ENCODE results near the gene TMEM243.
A peak's percentile ranks its signal among the peaks of the same experiment; 100 is the strongest.
"Not testable (repeated sequence)": the region's sequence is repeated elsewhere in the genome, so short reads cannot be mapped to it uniquely, and the experiment has no call there.

Gene TMEM243, protein sequence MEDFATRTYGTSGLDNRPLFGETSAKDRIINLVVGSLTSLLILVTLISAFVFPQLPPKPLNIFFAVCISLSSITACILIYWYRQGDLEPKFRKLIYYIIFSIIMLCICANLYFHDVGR

DNA sequence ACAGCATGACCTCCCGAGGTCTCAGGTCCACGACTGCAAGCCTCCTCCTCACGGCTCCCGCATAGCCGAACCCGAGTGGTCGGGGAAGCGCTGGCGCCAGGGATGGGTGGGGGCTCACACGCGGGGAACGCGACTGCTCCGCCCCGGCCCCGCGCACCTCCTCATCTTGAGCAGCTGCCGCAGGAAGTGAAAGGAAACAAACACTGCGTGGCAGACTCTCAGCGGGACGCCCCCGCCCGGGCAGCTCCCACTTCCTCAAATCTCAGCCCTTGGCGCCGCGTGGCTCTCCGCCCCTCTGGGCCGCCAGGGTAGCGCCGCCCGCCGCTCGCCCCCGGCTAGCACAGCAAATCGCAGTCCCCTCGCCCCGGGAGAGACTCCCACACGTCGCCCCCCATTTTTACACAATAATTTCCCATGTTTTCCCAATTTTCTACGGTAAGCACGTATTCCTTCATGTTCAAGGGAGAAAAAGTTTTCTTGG lies at the start of gene TMEM243:
TMEM243 (minus strand) TSS at position 188 of the 481 bp plus-strand sequence. CDS start 229 bp downstream, outside the sequence.
- DNase-seq = peak; percentile 88

DNA sequence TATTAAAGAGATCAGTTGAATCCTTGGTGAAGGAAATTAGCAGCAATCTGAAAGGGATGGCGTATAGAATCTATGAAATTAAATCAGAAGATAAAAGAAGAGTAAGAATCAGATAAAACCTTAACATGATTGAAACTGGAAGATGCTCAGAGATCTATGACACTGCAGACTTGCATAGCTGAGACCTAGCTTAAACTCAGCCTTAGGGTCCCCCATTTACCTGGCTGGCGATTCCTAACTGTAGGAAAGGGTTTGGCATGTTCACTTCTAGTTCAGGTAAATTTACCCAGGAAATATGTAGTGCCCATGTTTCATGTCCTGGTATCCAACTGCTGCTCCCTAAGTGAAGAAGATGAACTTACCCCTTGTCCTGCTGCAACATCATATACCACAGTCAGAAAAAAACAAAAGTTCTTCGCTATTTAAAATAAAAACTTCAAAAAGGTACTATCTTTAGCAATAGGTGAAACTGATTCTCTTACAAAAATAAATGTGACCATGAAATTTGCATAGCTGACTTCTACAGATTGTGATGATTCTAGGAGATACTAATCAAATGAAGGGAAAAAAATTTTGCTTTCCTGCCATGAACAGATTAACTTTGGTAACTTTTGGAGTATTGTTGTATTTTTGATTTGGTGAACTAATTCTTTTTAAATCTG lies 47.8 kb upstream of the TMEM243 start:
- no peak for DNase-seq

- DNase-seq = no peak
Measured at GRCh38 chr7:87263537-87263936, 44.0 kb upstream of the TMEM243 start.

GRCh38 chr7:87253589-87254087 lies 34.1 kb upstream of the TMEM243 start:
- no peak for DNase-seq

DNA sequence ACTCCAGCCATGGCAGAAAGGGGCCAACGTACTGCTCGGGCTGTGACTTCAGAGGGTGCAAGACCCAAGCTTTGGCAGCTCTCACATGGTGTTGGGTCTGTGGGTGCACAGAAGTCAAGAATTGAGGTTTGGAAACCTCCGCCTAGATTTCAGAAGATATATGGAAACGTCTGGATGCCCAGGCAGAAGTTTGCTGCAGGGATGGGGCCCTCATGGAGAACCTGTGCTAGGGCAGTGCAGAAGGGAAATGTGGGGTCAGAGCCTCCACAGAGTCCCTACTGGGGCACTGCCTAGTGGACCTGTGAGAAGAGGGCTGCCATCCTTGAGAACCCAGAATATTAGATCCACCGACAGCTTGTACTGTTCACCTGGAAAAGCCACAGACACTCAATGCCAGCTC lies 26.1 kb upstream of the TMEM243 start:
- not testable (repeated sequence) for DNase-seq

GRCh38 chr7:87238464-87239051 lies 19.0 kb upstream of the TMEM243 start:
- not testable (repeated sequence) for DNase-seq

DNA sequence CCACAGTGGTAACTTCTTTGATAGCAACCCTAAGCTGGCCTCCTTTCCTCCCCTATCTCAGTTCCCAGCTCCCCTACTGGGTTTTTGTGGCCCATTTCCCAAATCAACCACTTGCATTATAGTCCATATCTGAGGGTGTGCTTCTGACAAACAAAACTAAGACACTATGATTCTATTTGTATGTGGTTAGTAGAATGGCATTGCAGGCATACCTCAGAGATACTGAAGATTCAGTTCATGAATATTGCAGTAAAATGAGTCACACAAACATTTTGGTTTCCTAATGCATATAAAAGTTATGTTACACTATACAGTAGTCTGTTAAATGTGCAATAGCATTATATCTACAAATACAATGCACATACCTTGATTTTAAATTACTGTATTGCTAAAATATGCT lies 15.4 kb upstream of the TMEM243 start:
- DNase-seq = no peak

DNA sequence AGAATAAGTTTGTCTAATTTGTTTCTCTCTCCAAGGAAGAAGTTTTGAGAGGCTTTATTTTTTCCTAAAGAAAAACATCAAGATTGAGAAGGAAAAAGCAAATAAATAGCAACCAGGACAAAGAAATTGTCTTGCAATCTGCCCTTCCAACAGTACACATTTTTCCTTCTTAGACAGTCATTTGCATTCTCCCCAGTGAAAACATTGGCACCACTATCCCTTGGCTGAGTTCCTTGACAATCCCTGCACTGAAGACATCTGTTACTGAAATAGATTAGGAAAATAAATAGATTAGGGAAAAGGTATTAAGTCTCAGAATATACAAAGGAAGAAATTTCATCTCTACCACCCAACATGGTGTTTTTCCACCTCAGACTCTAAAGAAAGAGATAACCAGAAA lies 12.2 kb upstream of the TMEM243 start:
- no peak for DNase-seq

GRCh38 chr7:87231258-87231657 lies 11.7 kb upstream of the TMEM243 start:
- no peak for DNase-seq

DNA sequence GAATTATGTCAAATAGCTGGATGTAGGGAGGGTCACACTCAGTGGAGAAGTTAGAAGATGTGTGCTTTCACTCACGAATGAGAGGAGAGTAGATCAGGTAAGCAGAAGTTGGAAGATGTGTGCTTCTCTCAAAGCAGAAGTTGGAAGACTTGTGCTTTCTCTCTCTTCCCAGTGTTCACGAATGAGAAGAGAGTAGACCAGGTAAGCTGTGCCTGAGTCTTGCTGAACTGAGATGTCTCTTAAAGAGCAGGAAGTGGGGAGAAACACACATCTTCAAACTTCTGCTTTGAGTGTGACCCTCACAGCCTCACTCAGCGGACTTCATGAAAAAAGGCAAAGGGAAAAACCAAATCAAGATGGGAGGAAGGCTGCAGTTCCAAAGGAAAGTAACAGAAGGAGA lies 7.0 kb upstream of the TMEM243 start:
- DNase-seq = no peak

DNA sequence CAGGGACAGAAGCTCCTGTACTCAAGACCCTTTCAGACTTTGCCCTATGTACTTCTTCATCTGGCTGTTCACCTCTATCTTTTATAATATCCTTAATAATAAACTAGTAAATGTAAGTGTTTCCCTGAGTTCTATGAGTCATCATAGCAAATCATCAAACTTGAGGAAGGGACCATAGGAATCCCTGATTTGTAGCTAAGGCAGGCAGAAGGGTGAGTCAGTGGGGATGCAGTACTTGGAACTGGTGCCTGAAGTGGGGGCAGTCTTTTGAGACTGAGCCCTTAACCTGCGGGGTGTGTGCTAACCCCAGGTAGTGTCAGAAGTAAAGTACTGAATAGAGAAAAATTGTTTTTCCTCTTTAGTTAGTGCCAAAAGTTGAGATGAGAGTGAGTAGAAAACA lies 6.2 kb upstream of the TMEM243 start:
- no peak for DNase-seq

GRCh38 chr7:87223666-87224065 lies 4.1 kb upstream of the TMEM243 start:
- peak; percentile 56 for DNase-seq

- no peak for DNase-seq
Measured at GRCh38 chr7:87220734-87221215, 1.2 kb upstream of the TMEM243 start.

DNA sequence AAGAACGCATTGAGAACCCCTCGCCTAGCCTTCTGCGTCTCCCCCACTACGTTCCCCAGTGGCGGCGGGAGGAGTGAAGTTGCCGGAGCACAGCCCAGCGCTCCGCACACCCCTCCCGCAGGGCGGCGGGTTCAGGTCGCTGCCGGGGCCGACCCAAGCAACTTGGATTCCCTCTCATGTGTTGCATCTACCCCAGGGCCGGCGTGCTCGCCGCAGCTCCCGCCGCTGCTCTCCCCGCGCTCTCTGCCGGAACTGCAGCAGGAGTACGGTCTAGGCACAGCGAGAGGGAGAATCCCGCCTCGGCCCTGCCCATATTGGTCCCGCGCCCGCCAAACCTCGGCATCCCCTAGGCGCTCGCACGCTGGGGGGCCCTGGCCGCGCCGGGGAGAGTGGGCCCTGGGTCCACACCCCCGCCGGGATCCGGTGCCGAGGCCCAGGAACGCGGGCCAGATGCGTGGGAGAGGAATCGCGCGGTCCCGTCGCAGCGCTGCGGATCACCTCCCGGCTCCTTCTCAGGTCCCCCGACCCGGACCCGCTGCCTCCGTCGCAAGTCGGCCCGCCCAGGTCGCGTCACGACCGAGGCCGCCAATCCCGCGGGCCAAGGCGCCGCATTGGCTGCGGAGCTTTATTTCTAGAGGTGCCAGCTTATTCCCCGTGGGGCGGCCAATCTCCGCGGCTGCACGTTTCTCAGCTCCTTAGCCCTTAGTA lies 648 bp upstream of the TMEM243 start:
- DNase-seq = peak; percentile 90

DNA sequence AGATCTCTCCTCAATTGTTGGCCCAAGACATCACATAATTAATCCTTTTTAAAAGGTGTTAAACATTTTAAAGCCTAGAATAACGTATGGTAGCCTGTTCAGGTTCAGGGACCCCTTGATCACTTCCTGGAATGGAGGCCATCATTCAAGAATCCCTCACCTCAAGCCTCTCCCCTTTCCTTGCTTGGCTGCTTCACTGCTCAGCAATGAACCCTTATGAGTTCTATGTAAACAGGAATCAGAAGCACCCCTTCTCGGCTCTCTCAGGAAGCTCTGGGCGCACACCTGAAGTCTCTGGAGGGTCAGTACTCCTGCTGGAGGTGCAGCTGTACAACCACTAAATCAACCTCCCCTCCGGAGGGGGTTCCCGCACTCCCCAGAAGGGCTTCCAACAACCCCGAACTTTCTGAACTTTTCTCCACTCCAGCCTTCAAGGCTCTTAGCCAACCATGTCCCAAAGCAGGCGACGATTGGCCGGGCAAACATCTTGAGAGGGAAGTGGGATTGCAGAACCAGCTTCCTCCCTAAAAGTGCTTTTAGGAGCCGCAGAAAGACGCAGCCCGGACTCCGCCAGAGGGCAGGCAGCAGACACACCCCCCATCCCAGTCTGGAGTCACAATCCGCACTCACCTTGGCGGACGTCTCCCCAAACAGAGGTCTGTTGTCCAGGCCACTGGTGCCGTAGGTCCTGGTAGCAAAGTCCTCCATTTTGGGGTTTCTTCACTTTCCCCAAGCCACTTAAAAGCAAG lies 562 bp downstream of the TMEM243 start:
- peak; percentile 32 for DNase-seq

DNA sequence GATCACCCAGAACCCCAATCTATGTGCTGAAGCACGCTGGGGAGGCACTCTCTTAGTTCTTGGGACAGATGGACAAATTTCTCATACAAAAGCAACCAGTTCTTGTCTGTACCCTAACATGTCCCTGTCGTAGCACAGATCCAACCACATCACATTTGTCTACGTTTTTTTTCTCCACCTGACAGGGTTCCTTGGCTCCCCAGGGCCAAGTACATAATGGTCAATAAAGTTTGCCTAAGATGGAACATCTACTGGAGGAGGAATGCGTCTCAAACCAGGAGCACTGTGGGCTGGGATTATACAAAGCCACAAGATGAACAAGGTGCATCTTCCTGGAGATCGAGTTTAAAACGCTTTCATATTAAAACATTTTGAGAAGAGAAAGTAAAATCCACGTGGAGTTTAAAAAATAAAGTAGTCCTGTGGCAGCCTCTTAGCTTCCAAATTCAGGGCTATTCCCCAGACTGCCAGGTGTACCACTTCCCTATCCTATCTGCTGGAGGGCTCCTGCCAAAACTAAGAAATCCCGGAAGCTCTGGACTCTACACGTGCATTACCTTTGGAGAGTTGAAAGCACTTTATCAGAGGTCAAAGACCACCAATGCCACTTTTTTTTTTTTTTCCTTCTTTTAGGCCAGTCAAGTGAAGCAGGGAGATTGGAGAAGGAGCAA lies 1.4 kb downstream of the TMEM243 start:
- no peak for DNase-seq

GRCh38 chr7:87216701-87217508 lies 2.6 kb downstream of the TMEM243 start:
- peak; percentile 86 for DNase-seq

- no peak for DNase-seq
Measured at GRCh38 chr7:87215046-87215445, 4.5 kb downstream of the TMEM243 start.

DNA sequence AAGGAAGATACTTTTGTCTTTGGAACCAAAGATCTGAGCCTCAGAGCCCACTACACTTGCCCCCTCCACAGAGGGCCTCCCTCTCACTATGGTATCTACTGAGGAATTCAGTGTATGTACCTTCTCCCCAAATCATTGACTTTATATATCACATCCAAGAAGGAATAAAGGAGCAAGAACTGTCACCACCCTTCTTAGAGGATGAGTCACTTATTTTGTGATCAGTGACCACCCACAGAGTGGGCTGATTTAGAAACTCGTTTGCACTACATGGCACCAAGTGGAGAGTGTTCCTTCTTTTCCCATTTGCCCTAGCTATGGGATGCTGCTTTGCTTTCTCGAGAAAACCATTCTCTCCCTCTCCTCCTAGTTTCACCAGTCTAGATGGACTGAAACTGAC lies 5.7 kb downstream of the TMEM243 start:
- DNase-seq = no peak

- DNase-seq = no peak
Measured at GRCh38 chr7:87213252-87213651, 6.3 kb downstream of the TMEM243 start.

DNA sequence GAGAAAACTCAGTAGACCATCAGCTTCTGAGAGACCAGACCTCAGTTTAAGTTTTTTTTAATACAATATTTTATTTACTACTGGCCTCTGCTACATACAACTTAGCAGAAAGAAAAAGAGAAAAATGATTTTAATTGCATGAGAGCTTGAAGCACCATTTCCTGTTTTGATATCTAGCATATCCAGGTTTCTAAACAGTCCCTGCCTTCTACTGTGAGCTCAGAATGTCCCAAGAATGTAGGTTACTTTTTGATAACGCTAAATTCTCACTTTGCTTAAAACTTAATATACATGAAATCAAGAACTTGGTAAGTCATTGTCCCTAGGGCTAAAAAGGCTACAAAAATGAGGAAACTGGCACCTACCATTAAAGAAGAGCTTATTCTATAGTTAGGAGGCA lies 7.0 kb downstream of the TMEM243 start:
- DNase-seq = no peak

Data from activated CD4-positive, alpha-beta T cell treated with anti-CD3 and anti-CD28 coated beads, Interleukin-2, amount 50 U/mL, for 16 hours (primary cell).